Vein endothelial cell (primary cell): ENCODE results near the gene RASA3. TPM values are rescaled to one million over a fixed set of nuclear protein-coding genes. Genes with fewer than 3 reads are reported as not detected.

Source experiments
- total RNA-seq: library from RNA; depleted of rRNA; stranded (reverse); fragments of >200 nt; gene quantifications from 2 replicates; pipeline ENCODE4 v1.2.3, GENCODE V29; 2012

The RASA3 gene, protein sequence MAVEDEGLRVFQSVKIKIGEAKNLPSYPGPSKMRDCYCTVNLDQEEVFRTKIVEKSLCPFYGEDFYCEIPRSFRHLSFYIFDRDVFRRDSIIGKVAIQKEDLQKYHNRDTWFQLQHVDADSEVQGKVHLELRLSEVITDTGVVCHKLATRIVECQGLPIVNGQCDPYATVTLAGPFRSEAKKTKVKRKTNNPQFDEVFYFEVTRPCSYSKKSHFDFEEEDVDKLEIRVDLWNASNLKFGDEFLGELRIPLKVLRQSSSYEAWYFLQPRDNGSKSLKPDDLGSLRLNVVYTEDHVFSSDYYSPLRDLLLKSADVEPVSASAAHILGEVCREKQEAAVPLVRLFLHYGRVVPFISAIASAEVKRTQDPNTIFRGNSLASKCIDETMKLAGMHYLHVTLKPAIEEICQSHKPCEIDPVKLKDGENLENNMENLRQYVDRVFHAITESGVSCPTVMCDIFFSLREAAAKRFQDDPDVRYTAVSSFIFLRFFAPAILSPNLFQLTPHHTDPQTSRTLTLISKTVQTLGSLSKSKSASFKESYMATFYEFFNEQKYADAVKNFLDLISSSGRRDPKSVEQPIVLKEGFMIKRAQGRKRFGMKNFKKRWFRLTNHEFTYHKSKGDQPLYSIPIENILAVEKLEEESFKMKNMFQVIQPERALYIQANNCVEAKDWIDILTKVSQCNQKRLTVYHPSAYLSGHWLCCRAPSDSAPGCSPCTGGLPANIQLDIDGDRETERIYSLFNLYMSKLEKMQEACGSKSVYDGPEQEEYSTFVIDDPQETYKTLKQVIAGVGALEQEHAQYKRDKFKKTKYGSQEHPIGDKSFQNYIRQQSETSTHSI
- 58.3 and 60.1 TPM in 2 replicates for total RNA-seq

GRCh38 chr13:114132419-114133121 is at the start of gene RASA3:
TSS of gene RASA3 (minus strand) at chr13:114132623. CDS start at chr13:114132489, 134 bp downstream.

GRCh38 chr13:114179087-114179658 is 46.8 kb upstream of the RASA3 start, which contains the start of gene CFAP97D2:
TSS of gene CFAP97D2 (plus strand) at chr13:114179257. CDS start at chr13:114179331, 74 bp downstream.

DNA sequence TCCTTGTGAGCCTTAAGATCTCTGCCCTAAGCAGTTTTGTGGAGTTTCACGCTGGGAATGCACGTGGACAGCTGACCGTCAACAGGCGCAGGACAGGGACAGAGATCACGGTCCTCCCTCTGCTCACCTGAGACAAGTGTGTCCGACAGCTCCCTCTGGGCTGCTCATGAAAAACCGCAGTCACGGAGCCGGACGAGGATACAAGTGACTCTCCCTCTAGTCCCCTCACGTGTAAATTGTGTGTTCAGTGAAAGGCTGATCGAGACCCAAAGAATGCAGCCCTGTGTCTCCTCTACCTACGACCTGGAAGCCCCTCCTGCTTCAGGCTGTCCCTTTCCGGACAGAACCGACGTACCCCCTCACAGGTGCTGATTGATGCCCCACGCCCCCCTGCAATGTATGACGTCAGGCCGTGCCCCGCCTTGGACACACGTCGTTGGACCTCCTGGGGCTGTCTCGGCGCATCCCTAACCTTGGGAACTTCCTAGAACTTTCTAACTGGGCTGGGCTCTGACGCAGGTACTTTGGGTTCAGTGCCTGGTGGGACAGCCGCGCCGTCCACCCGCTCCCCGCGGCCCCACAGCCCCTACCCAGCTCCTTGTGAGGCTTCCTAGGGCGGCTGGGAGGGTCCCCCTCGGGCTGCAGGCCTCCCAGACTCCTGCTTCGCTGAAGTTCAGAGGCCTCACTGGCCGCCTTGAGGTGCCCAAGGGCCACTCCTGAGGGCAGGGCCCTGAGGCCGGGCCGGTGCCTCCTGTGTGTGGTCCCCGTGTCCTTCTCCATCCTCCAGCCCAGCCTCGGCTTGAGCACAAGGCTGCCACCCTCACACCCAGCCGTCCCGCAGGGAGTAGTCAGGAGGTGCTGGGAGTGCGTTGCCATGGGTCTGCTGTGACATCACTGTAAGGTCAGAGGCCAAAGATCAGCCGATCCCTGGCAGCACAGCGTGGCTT is 158.9 kb downstream of the RASA3 start, which contains the start of gene C13orf46:
C13orf46 (minus strand) TSS at position 859 of the 947 bp plus-strand sequence; CDS start at position 780, 79 bp downstream.

Other genes starting within 250 kb of the RASA3 start
- 0.19 TPM in 1 of 2 replicates, not detected in the other for gene C13orf46, start 158.5 kb downstream of the RASA3 start, total RNA-seq
- not detected in 2 replicates for gene CFAP97D2, start 46.6 kb upstream of the RASA3 start, total RNA-seq
- gene CDC16, start 102.3 kb upstream of the RASA3 start, total RNA-seq, result 55.9 and 61.7 TPM in 2 replicates
- gene UPF3A, start 149.0 kb upstream of the RASA3 start, total RNA-seq, result 19.9 and 25.2 TPM in 2 replicates
- 12.6 and 15.0 TPM in 2 replicates for gene CHAMP1, start 181.9 kb upstream of the RASA3 start, total RNA-seq